Keratinocyte (primary cell): ENCODE data around the gene ZNF407. TPM values are rescaled to one million over a fixed set of nuclear protein-coding genes. Genes with fewer than 3 reads are reported as not detected.

Source experiments
- DNase-seq: peaks from one replicate; pipeline ENCODE4 v3.0.0-alpha.2; 2011; ENCODE audit warnings: low read depth, missing footprints, low spot score
- FAIRE-seq: peaks from 2 replicates; lab custom pipeline; 2011; peaks lifted over from hg19 to GRCh38; lab: Jason Lieb, UNC
- H2AFZ ChIP-seq: 2 replicates; pipeline ENCODE4 v1.6.0; 2012; ENCODE audit warnings: low read length, control low read depth, inconsistent platforms; ENCODE audit not compliant: control insufficient read depth
- H3K27ac ChIP-seq: 2 replicates; pipeline ENCODE4 v1.5.1; 2011; ENCODE audit warnings: low read length; ENCODE audit not compliant: control insufficient read depth, insufficient read depth
- H3K27me3 ChIP-seq: 3 replicates; pipeline ENCODE4 v1.6.0; 2011; ENCODE audit warnings: low read length; ENCODE audit not compliant: control insufficient read depth, insufficient read depth; ENCODE audit errors: extremely low read depth
- H3K36me3 ChIP-seq, 2 experiments: 2 replicates in 1 of 2; 3 replicates in 1 of 2; pipeline ENCODE4 v1.5.1; 2011; ENCODE audit warnings: low read length in 2 of 2, mild to moderate bottlenecking in 1 of 2; ENCODE audit not compliant: control insufficient read depth in 2 of 2, insufficient read depth in 2 of 2; ENCODE audit errors: extremely low read depth in 1 of 2
- H3K4me1 ChIP-seq: 3 replicates; pipeline ENCODE4 v1.5.1; 2011; ENCODE audit warnings: low read length; ENCODE audit not compliant: control insufficient read depth, insufficient read depth; ENCODE audit errors: extremely low read depth
- H3K4me2 ChIP-seq: 3 replicates; pipeline ENCODE4 v1.6.0; 2011; ENCODE audit warnings: low read depth, low read length; ENCODE audit not compliant: control insufficient read depth, insufficient read depth; ENCODE audit errors: extremely low read depth
- H3K4me3 ChIP-seq, 3 experiments: fragments of 200-600 bp in 1 of 3; sonication (generic) in 1 of 3; 2 replicates in 2 of 3; 3 replicates in 1 of 3; pipeline ENCODE4 v1.5.1; 2011 to 2016; ENCODE audit warnings: low read length in 3 of 3, mild to moderate bottlenecking in 3 of 3, control low read depth in 2 of 3, inconsistent platforms in 1 of 3, low read depth in 1 of 3, mixed read lengths in 1 of 3, mixed run types in 1 of 3, moderate library complexity in 1 of 3; ENCODE audit not compliant: control insufficient read depth in 2 of 3, insufficient read depth in 2 of 3; ENCODE audit errors: extremely low read depth in 1 of 3
- H3K79me2 ChIP-seq: 2 replicates; pipeline ENCODE4 v1.6.0; 2012; ENCODE audit warnings: low read length; ENCODE audit not compliant: control insufficient read depth, insufficient read depth
- H3K9ac ChIP-seq: 3 replicates; pipeline ENCODE4 v1.6.0; 2011; ENCODE audit warnings: low read length; ENCODE audit not compliant: control insufficient read depth, insufficient read depth; ENCODE audit errors: extremely low read depth
- H3K9me1 ChIP-seq: 3 replicates; pipeline ENCODE4 v1.6.0; 2011; ENCODE audit warnings: low read length; ENCODE audit not compliant: control insufficient read depth, insufficient read depth; ENCODE audit errors: extremely low read depth
- H3K9me3 ChIP-seq: 2 replicates; pipeline ENCODE4 v1.5.1; 2012; ENCODE audit warnings: low read depth, low read length; ENCODE audit not compliant: control insufficient read depth
- H4K20me1 ChIP-seq: 3 replicates; pipeline ENCODE4 v1.6.0; 2011; ENCODE audit warnings: low read length; ENCODE audit not compliant: control insufficient read depth, insufficient read depth; ENCODE audit errors: extremely low read depth
- EZH2 ChIP-seq: IDR thresholded peaks from one replicate; pipeline ENCODE4 v1.6.1; 2012; ENCODE audit warnings: inconsistent platforms, mild to moderate bottlenecking, low read length, moderate library complexity
- dilution Hi-C: fragments of 300-500 bp; cut with MboI; formaldehyde crosslinking; loops from one replicate; pipeline ENCODE4 v1.7.0; 2020; ENCODE audit warnings: low sequenced_read_pairs; ENCODE audit not compliant: extremely low pct_ligation_motif_present
- polyA plus RNA-seq, 5 experiments: library from polyadenylated mRNA; depleted of rRNA in 3 of 5; stranded (reverse) in 3 of 5; stranded (forward) in 1 of 5; unstranded in 1 of 5; fragments of >200 nt; gene quantifications; 1 replicate in 1 of 5; 2 replicates in 3 of 5; 3 replicates in 1 of 5; pipeline versions ENCODE4 v1.2.1 to v1.2.3, GENCODE V29; 2011 to 2012; ENCODE audit warnings: missing spikeins in 2 of 5, low read depth in 1 of 5, low replicate concordance in 1 of 5
- TF ChIP-seq, protein P1 (sequence below), 3 experiments: IDR thresholded peaks in 1 of 3; conservative IDR thresholded peaks in 1 of 3; optimal IDR thresholded peaks in 1 of 3; 2 replicates in 2 of 3; 3 replicates in 1 of 3; pipeline versions ENCODE3 to v1.5.1; 2011; ENCODE audit warnings: low read length in 3 of 3, mild to moderate bottlenecking in 3 of 3, moderate library complexity in 2 of 3, control low read depth in 1 of 3, inconsistent platforms in 1 of 3; ENCODE audit not compliant: insufficient read depth in 2 of 3; ENCODE audit errors: extremely low read depth in 1 of 3

Gene ZNF407
- polyA plus RNA-seq, 1 donor (not counting 4 experiments of a cell fraction or from before 2014, with no cell fraction given): 3.8 TPM

DNA sequence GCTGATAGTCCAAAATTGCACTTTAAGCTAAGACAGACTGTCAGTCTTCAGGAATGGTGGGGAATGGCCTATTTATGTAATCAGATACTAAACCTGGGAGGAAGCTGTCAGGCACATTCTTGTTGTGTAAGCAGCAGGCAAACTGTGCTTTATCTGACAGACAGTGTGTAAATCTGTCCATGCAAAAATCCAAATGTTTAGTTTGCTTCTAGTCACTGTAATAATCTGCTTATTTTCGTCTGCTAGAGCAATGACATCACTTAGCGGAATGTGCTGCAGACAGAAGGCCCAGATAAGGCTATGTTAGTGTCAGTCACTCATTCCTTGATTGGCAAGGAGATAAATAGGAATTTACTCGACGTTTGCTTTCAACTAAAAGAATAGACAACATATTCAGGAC lies 263.5 kb downstream of the ZNF407 start:
- H3K4me2 ChIP-seq: no peak overlapping the region

DNA sequence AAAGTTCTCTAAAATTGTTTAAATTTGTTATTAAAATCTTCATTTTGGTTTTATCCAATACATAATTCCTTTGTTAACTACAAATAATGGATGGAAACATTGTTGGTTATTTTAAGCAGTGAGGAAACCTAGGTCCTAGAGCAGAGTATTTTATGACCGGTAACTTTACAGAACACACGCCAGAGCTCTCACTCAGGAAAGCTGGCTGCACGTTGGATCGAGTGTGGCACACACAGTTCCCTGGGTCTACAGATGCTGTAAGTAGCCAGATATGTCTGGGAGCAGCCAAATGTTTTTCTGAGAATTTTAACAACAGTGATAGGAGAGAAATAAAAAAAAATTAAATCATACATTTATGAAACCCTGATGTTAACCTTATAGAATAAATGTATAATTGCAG lies 264.4 kb downstream of the ZNF407 start:
- Histone ChIP-seq H3K9me3 (no peaks in the 10 kb centered on the region), H3K9me1 (no peaks in the 10 kb centered on the region), H3K36me3 (no peaks in the 10 kb centered on the region), H4K20me1 (no peaks in the 10 kb centered on the region), H3K9ac (no peak overlapping the region), H3K4me1 (no peaks in the 10 kb centered on the region), H3K27ac (no peak overlapping the region), H3K27me3 (no peaks in the 10 kb centered on the region), H3K4me2 (no peak overlapping the region), H3K79me2 (no peaks in the 10 kb centered on the region), H2AFZ (no peak overlapping the region), H3K4me3 (no peak overlapping the region)
- FAIRE-seq: no peak
- DNase-seq: no peak
- dilution Hi-C loops: no loop called here
- TF ChIP-seq EZH2: no peak
- TF ChIP-seq, protein P1, sequence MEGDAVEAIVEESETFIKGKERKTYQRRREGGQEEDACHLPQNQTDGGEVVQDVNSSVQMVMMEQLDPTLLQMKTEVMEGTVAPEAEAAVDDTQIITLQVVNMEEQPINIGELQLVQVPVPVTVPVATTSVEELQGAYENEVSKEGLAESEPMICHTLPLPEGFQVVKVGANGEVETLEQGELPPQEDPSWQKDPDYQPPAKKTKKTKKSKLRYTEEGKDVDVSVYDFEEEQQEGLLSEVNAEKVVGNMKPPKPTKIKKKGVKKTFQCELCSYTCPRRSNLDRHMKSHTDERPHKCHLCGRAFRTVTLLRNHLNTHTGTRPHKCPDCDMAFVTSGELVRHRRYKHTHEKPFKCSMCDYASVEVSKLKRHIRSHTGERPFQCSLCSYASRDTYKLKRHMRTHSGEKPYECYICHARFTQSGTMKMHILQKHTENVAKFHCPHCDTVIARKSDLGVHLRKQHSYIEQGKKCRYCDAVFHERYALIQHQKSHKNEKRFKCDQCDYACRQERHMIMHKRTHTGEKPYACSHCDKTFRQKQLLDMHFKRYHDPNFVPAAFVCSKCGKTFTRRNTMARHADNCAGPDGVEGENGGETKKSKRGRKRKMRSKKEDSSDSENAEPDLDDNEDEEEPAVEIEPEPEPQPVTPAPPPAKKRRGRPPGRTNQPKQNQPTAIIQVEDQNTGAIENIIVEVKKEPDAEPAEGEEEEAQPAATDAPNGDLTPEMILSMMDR (optimal IDR thresholded peaks at IDR 0.05 in 1 of 3, IDR thresholded peaks at IDR 0.05 in 1 of 3, conservative IDR thresholded peaks at IDR 0.05 in 1 of 3; ENCODE audit: extremely low read depth in 1 of 3, insufficient read depth in 2 of 3, low read length in 3 of 3): no peak

More for the DNA sequence above, 263.5 kb downstream of the ZNF407 start:
- FAIRE-seq: no peak
- Histone ChIP-seq H3K36me3 (no peaks in the 10 kb centered on the region), H3K9ac (no peak overlapping the region), H3K4me1 (no peaks in the 10 kb centered on the region), H3K79me2 (no peaks in the 10 kb centered on the region), H3K4me3 (no peak overlapping the region), H3K9me1 (no peaks in the 10 kb centered on the region), H3K27ac (no peak overlapping the region), H2AFZ (no peak overlapping the region), H3K9me3 (no peaks in the 10 kb centered on the region), H4K20me1 (no peaks in the 10 kb centered on the region), H3K27me3 (no peaks in the 10 kb centered on the region)
- TF ChIP-seq EZH2: no peak
- TF ChIP-seq, protein P1 (optimal IDR thresholded peaks at IDR 0.05 in 1 of 3, IDR thresholded peaks at IDR 0.05 in 1 of 3, conservative IDR thresholded peaks at IDR 0.05 in 1 of 3; ENCODE audit: extremely low read depth in 1 of 3, insufficient read depth in 2 of 3, low read length in 3 of 3): no peak
- DNase-seq: no peak
- dilution Hi-C loops: no loop called here
